MCF 10A (cell line): ENCODE measurements around the gene TCHP. TPM values are rescaled to one million over a fixed set of nuclear protein-coding genes. Genes with fewer than 3 reads are reported as not detected.
A peak's percentile ranks its signal among the peaks of the same experiment; 100 is the strongest.

Source experiments
- BruUV-seq: library from RNA; stranded (reverse); fragments of 400-500 nt; replicated peaks from 2 replicates; lab custom pipeline; 2021; lab: Mats Ljungman, UMichigan
- CTCF ChIA-PET: fragments of 300-600 bp; sonication (Branson Sonifier 250); formaldehyde crosslinking; extraction: SDS; loops from one replicate; lab custom pipeline; 2021; ENCODE audit warnings: antibody characterized with exemption, inconsistent platforms; lab: Yijun Ruan, JAX
- POLR2A ChIA-PET: fragments of 300-600, 350-650 bp; sonication (Branson Sonifier 250); formaldehyde crosslinking; extraction: SDS; loops from one replicate; lab custom pipeline; 2020; ENCODE audit warnings: antibody characterized with exemption, inconsistent platforms; lab: Yijun Ruan, JAX
- DNase-seq: peaks from one replicate; pipeline ENCODE4 v3.0.0-alpha.2; 2018; ENCODE audit not compliant: unreplicated experiment
- H3K27ac Mint-ChIP-seq: one replicate; pipeline ENCODE4 v1.8.0; 2022; ENCODE audit warnings: mild to moderate bottlenecking, low read depth, mixed read lengths; ENCODE audit not compliant: unreplicated experiment
- H3K27me3 Mint-ChIP-seq: one replicate; pipeline ENCODE4 v1.8.0; 2022; ENCODE audit warnings: mixed read lengths; ENCODE audit not compliant: insufficient read depth, unreplicated experiment
- H3K36me3 Mint-ChIP-seq: one replicate; pipeline ENCODE4 v1.8.0; 2022; ENCODE audit warnings: mild to moderate bottlenecking, moderate library complexity, mixed read lengths; ENCODE audit not compliant: insufficient read depth, unreplicated experiment
- H3K4me1 Mint-ChIP-seq: one replicate; pipeline ENCODE4 v1.8.0; 2022; ENCODE audit warnings: mixed read lengths; ENCODE audit not compliant: insufficient read depth, unreplicated experiment
- H3K4me3 Mint-ChIP-seq: one replicate; pipeline ENCODE4 v1.8.0; 2022; ENCODE audit warnings: mild to moderate bottlenecking, moderate library complexity, mixed read lengths; ENCODE audit not compliant: unreplicated experiment
- H3K9me3 Mint-ChIP-seq: one replicate; pipeline ENCODE4 v1.8.0; 2022; ENCODE audit warnings: mixed read lengths; ENCODE audit not compliant: unreplicated experiment
- CTCF ChIP-seq: fragments of 200-600 bp; IDR thresholded peaks from one replicate; pipeline ENCODE4 v1.8.0; 2022; ENCODE audit warnings: antibody characterized with exemption, mild to moderate bottlenecking; ENCODE audit not compliant: unreplicated experiment
- intact Hi-C: fragments of 100-400 bp; cut with micrococcal nuclease; formaldehyde crosslinking; loops from 2 replicates; pipeline ENCODE4 v1.14.1; 2022
- total RNA-seq: library from RNA; stranded (reverse); gene quantifications from 2 replicates; pipeline ENCODE4 v1.2.3, GENCODE V29; 2022

The TCHP gene
- total RNA-seq, 1 experiment from 2014 or later: 36.3 TPM

DNA sequence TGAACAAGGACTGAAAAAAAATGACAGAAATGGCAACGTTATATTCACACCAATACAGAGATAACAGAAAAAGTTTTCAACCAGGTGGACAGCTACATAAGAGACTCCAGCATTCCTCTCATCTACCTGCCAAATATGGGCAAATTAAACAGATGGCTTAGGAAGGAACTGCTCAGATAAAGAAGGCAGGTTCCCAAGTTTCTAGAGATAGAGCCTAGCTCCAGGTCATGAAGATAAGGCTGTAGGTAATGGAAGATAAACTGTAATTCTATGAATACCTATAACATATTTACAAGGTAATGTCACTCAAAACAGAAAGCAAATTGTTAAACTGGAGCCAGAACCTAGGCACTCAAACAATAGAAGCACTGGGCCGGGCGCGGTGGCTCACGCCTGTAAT lies 53.6 kb downstream of the TCHP start:
- BruUV-seq: no TSS peak
- Mint-ChIP-seq H3K9me3 (no peaks in the 10 kb centered on the region), H3K4me3 (no peak overlapping the region), H3K27me3 (no peaks in the 10 kb centered on the region), H3K27ac (peak overlapping the region; percentile 24), H3K4me1 (peaks cover 21% of the 10 kb centered on the region), H3K36me3 (peaks cover 66% of the 10 kb centered on the region)
- intact Hi-C loops: loop anchor here (5.0 kb wide), 1 partner anchor 84 kb away; no protein-coding TSS in a partner anchor
- ChIA-PET CTCF (no interaction called here), POLR2A (no interaction called here)
- no peak for TF ChIP-seq CTCF
- no peak for DNase-seq

- TF ChIP-seq CTCF: no peak
- intact Hi-C loops: no loop called here
- no peak for DNase-seq
- no peaks in the 10 kb centered on the region for H3K4me1 Mint-ChIP-seq
- H3K27me3 Mint-ChIP-seq: no peaks in the 10 kb centered on the region
- BruUV-seq: no TSS peak
- H3K9me3 Mint-ChIP-seq: no peaks in the 10 kb centered on the region
- CTCF ChIA-PET: no interaction called here
- no peak overlapping the region for H3K4me3 Mint-ChIP-seq
- peaks cover 56% of the 10 kb centered on the region for H3K36me3 Mint-ChIP-seq
- no peak overlapping the region for H3K27ac Mint-ChIP-seq
- POLR2A ChIA-PET: no interaction called here
Measured at GRCh38 chr12:109958374-109958773, 58.3 kb downstream of the TCHP start.

- BruUV-seq: no TSS peak
- CTCF ChIA-PET: interaction anchor here (0.7 kb wide), 1 partner anchor 16 kb away, joined by 3 read pairs; no protein-coding TSS in a partner anchor
- no peak for DNase-seq
- intact Hi-C loops: no loop called here
- POLR2A ChIA-PET: no interaction called here
- no peaks in the 10 kb centered on the region for H3K4me1 Mint-ChIP-seq
- H3K27ac Mint-ChIP-seq: no peak overlapping the region
- H3K36me3 Mint-ChIP-seq: peaks cover 54% of the 10 kb centered on the region
- TF ChIP-seq CTCF: no peak
- H3K9me3 Mint-ChIP-seq: no peaks in the 10 kb centered on the region
- no peaks in the 10 kb centered on the region for H3K27me3 Mint-ChIP-seq
- no peak overlapping the region for H3K4me3 Mint-ChIP-seq
Measured at GRCh38 chr12:109959411-109960093, 59.5 kb downstream of the TCHP start.

GRCh38 chr12:109961201-109961600 lies 61.1 kb downstream of the TCHP start:
- CTCF ChIA-PET: no interaction called here

More at GRCh38 chr12:109961201-109961600, 61.1 kb downstream of the TCHP start:
- Mint-ChIP-seq H3K4me3 (no peak overlapping the region), H3K4me1 (no peaks in the 10 kb centered on the region), H3K36me3 (peaks cover 59% of the 10 kb centered on the region), H3K27ac (no peak overlapping the region), H3K27me3 (no peaks in the 10 kb centered on the region), H3K9me3 (no peaks in the 10 kb centered on the region)
- no peak for DNase-seq
- POLR2A ChIA-PET: no interaction called here
- intact Hi-C loops: no loop called here
- no peak for TF ChIP-seq CTCF
- BruUV-seq: no TSS peak
